Measurements from ENCODE around the gene JAM2. TPM values are rescaled to one million over a fixed set of nuclear protein-coding genes. Genes with fewer than 3 reads are reported as not detected.

JAM2 gene
- total RNA-seq, 1 experiment from 2014 or later = 2.6 TPM

GRCh38 chr21:25658427-25659035 is 19.5 kb downstream of the JAM2 start:
- no peak for TF ChIP-seq CTCF (conservative IDR thresholded peaks at IDR 0.05)
- Histone ChIP-seq H4K91ac (ENCODE audit: insufficient read length, low read depth, low read length) (no peak overlapping the region), H4K5ac (ENCODE audit: insufficient read length, low read depth, low read length) (no peak overlapping the region), H3K9me3 (ENCODE audit: control insufficient read depth, low read depth, low read length) (no peaks in the 10 kb centered on the region), H3K23me2 (ENCODE audit: insufficient read length, low read depth, low read length, poor library complexity, severe bottlenecking) (no peaks in the 10 kb centered on the region), H3K18ac (ENCODE audit: insufficient read length, low read depth, low read length) (no peak overlapping the region), H2BK12ac (ENCODE audit: insufficient read length, low read depth, low read length) (no peak overlapping the region), H3K4me1 (ENCODE audit: insufficient read depth, low read length) (no peaks in the 10 kb centered on the region), H4K8ac (replicated peaks; ENCODE audit: insufficient read length, low read depth, low read length) (no peak overlapping the region), H3K27ac (ENCODE audit: insufficient read length, low read depth, low read length) (no peak overlapping the region), H3K79me1 (ENCODE audit: insufficient read depth, low read depth, low read length, poor library complexity, severe bottlenecking) (no peaks in the 10 kb centered on the region), H3K4me2 (ENCODE audit: insufficient read depth, insufficient read length, low read length) (no peak overlapping the region), H3K9ac (ENCODE audit: extremely low read depth, insufficient read length, low read length) (no peak overlapping the region), H2BK5ac (ENCODE audit: insufficient read length, low read length) (no peak overlapping the region), H3T11ph (ENCODE audit: low read length) (no peak overlapping the region), H2BK120ac (ENCODE audit: low read depth, low read length, poor library complexity, severe bottlenecking) (no peak overlapping the region), H2AFZ (ENCODE audit: low read length) (no peak overlapping the region), H3K4ac (ENCODE audit: low read depth, low read length) (no peak overlapping the region), H3K27me3 (ENCODE audit: insufficient read depth, low read length) (no peaks in the 10 kb centered on the region), H2AK5ac (ENCODE audit: insufficient read length, low read length) (no peak overlapping the region), H3K14ac (ENCODE audit: insufficient read depth, low read length) (no peak overlapping the region), H4K20me1 (ENCODE audit: control insufficient read depth, insufficient read depth, insufficient read length) (no peaks in the 10 kb centered on the region), H3K79me2 (ENCODE audit: insufficient read depth, low read length) (no peaks in the 10 kb centered on the region), H2BK15ac (ENCODE audit: low read depth, low read length) (no peak overlapping the region), H3K56ac (ENCODE audit: insufficient read length, low read depth, low read length) (no peak overlapping the region), H2BK20ac (ENCODE audit: low read depth, low read length, poor library complexity, severe bottlenecking) (no peak overlapping the region), H3K23ac (ENCODE audit: insufficient read length, low read depth, low read length) (no peak overlapping the region)
- WGBS (ENCODE audit: extremely low coverage, insufficient read length, low lambda C conversion rate) = no CpG with 5 or more reads among the region's 1 CpG
- no peak for DNase-seq
- peak overlapping the region; percentile 34 to 90 (median 72); a peak in 5 of 7 replicates for H3K27ac Mint-ChIP-seq
- peak overlapping the region in 1 of 2 experiments; percentile 47; a peak in 1 of 5 replicates for H3K4me3 Mint-ChIP-seq
- peaks cover 24 to 26% of the 10 kb centered on the region in 2 experiments for H3K4me1 Mint-ChIP-seq
- peaks cover 0 to 7% (median 3%) of the 10 kb centered on the region in 3 experiments; a peak in 3 of 7 replicates for H3K36me3 Mint-ChIP-seq (ENCODE audit: insufficient read depth in 1 of 3, low read depth in 3 of 3)
- H3K27me3 Mint-ChIP-seq (ENCODE audit: low read depth) = no peaks in the 10 kb centered on the region
- H3K9me3 Mint-ChIP-seq = peaks cover 4% of the 10 kb centered on the region in 2 experiments; a peak in 3 of 5 replicates
